GM12878 (cell line): ENCODE data around the gene ALB. TPM values are rescaled to one million over a fixed set of nuclear protein-coding genes. Genes with fewer than 3 reads are reported as not detected.
A peak's percentile ranks its signal among the peaks of the same experiment; 100 is the strongest.

Experiments
- ATAC-seq: fragments of 200-7000 bp; cut with Tn5 transposase; 3 replicates; pipeline ENCODE4 v1.9.1; 2020; ENCODE audit warnings: mild to moderate bottlenecking, moderate library complexity
- BruUV-seq: library from RNA; stranded (reverse); fragments of 400-500 nt; replicated peaks from 2 replicates; lab custom pipeline; 2021; lab: Mats Ljungman, UMichigan
- CTCF ChIA-PET: fragments of 300-600 bp; sonication (Branson Sonifier 250); formaldehyde crosslinking; extraction: SDS; loops from one replicate; lab custom pipeline; 2021; ENCODE audit warnings: inconsistent platforms; lab: Yijun Ruan, JAX
- POLR2A ChIA-PET: fragments of 350-600 bp; formaldehyde crosslinking; extraction: SDS; loops from one replicate; lab custom pipeline; 2021; ENCODE audit warnings: inconsistent platforms; lab: Charles Lee
- RAD21 ChIA-PET: fragments of 300-600 bp; sonication (Branson Sonifier 250); formaldehyde crosslinking; loops from one replicate; lab custom pipeline; 2023; ENCODE audit warnings: antibody characterized with exemption; ENCODE audit not compliant: unreplicated experiment; lab: Charles Lee
- SMC1A ChIA-PET: fragments of 300-600 bp; sonication (Branson Sonifier 250); formaldehyde crosslinking; loops from one replicate; lab custom pipeline; 2023; ENCODE audit not compliant: unreplicated experiment, uncharacterized antibody; lab: Charles Lee
- DNase-seq: peaks from one replicate; pipeline ENCODE4 v3.0.0-alpha.2; 2011; ENCODE audit warnings: low read depth, low spot score
- FAIRE-seq: peaks from 3 replicates; lab custom pipeline; 2011; peaks lifted over from hg19 to GRCh38; lab: Jason Lieb, UNC
- H2AFZ ChIP-seq: 2 replicates; pipeline ENCODE4 v1.6.0; 2011; ENCODE audit warnings: low read depth, low read length, control low read depth; ENCODE audit not compliant: control insufficient read depth
- H3K27ac ChIP-seq: 2 replicates; pipeline ENCODE4 v1.5.1; 2011; ENCODE audit warnings: control low read depth; ENCODE audit not compliant: control insufficient read depth, insufficient read depth
- H3K27me3 ChIP-seq, 2 experiments: replicated peaks in 1 of 2; 2 replicates each; pipeline versions ENCODE4 v1.6.0 to v1.6.1; 2011; ENCODE audit warnings: low read length in 1 of 2; ENCODE audit not compliant: control insufficient read depth in 2 of 2, insufficient read depth in 2 of 2
- H3K36me3 ChIP-seq, 2 experiments: 2 replicates each; pipeline ENCODE4 v1.5.1; 2011; ENCODE audit warnings: low read length in 1 of 2; ENCODE audit not compliant: control insufficient read depth in 2 of 2, insufficient read depth in 2 of 2
- H3K4me1 ChIP-seq: 2 replicates; pipeline ENCODE4 v1.6.1; 2011; ENCODE audit warnings: mild to moderate bottlenecking, low read length, moderate library complexity, mixed read lengths; ENCODE audit not compliant: control insufficient read depth, insufficient read depth
- H3K4me2 ChIP-seq: 2 replicates; pipeline ENCODE4 v1.6.0; 2011; ENCODE audit warnings: control low read depth; ENCODE audit not compliant: control insufficient read depth, insufficient read depth
- H3K4me3 ChIP-seq: fragments of 200-600 bp; sonication (generic); 2 replicates; pipeline ENCODE4 v1.5.1; 2016
- H3K79me2 ChIP-seq: 2 replicates; pipeline ENCODE4 v1.6.0; 2011; ENCODE audit warnings: low read length; ENCODE audit not compliant: control insufficient read depth, insufficient read depth
- H3K9ac ChIP-seq: 2 replicates; pipeline ENCODE4 v1.8.0; 2011; ENCODE audit warnings: low read length, control low read depth, mixed read lengths; ENCODE audit not compliant: control insufficient read depth, insufficient read depth
- H3K9me3 ChIP-seq: replicated peaks from 3 replicates; pipeline ENCODE4 v1.5.1; 2011; ENCODE audit warnings: mild to moderate bottlenecking, low read length; ENCODE audit not compliant: control insufficient read depth, insufficient read depth
- H4K20me1 ChIP-seq: 2 replicates; pipeline ENCODE4 v1.6.0; 2011; ENCODE audit not compliant: control insufficient read depth, insufficient read depth
- BCL11A ChIP-seq: IDR thresholded peaks from 2 replicates; pipeline ENCODE4 v1.6.1; 2011; ENCODE audit warnings: low read depth, low read length
- EP300 ChIP-seq, 2 experiments: fragments of 150-350 bp in 1 of 2; IDR thresholded peaks; 2 replicates each; pipeline ENCODE4 v1.6.1; 2011 to 2012; ENCODE audit warnings: low read depth in 2 of 2, low read length in 2 of 2, borderline replicate concordance in 1 of 2, improper control_type of control experiment in 1 of 2, inconsistent platforms in 1 of 2; ENCODE audit not compliant: control insufficient read depth in 1 of 2
- FOXM1 ChIP-seq: IDR thresholded peaks from 2 replicates; pipeline ENCODE4 v1.6.1; 2012; ENCODE audit warnings: low read depth, mild to moderate bottlenecking, inconsistent platforms, low read length, moderate library complexity
- HCFC1 ChIP-seq: fragments of 150-350 bp; IDR thresholded peaks from 2 replicates; pipeline ENCODE4 v1.6.1; 2014; ENCODE audit warnings: low read length
- HDAC2 ChIP-seq: fragments of 200-600 bp; sonication (generic); IDR thresholded peaks from 2 replicates; pipeline ENCODE4 v1.6.1; 2017
- IKZF2 ChIP-seq, 2 experiments: fragments of 450-650 bp; IDR thresholded peaks; 2 replicates each; pipeline ENCODE4 v1.6.1; 2017; ENCODE audit warnings: mild to moderate bottlenecking in 2 of 2, moderate library complexity in 2 of 2
- JUNB ChIP-seq: IDR thresholded peaks from 2 replicates; pipeline ENCODE4 v1.6.1; 2016; ENCODE audit warnings: antibody characterized with exemption, mild to moderate bottlenecking
- MXI1 ChIP-seq: fragments of 150-350 bp; IDR thresholded peaks from 2 replicates; pipeline ENCODE4 v1.6.1; 2011; ENCODE audit warnings: low read depth, mild to moderate bottlenecking, inconsistent platforms, low read length, improper control_type of control experiment
- NFIC ChIP-seq: IDR thresholded peaks from 2 replicates; pipeline ENCODE4 v1.6.1; 2012; ENCODE audit warnings: low read depth, mild to moderate bottlenecking, inconsistent platforms, low read length, moderate library complexity
- SPI1 ChIP-seq: IDR thresholded peaks from 2 replicates; pipeline ENCODE4 v1.6.1; 2011; ENCODE audit warnings: low read depth, mild to moderate bottlenecking, low read length, moderate library complexity, borderline replicate concordance; ENCODE audit not compliant: insufficient read depth
- SREBF1 ChIP-seq: IDR thresholded peaks from 2 replicates; pipeline ENCODE4 v1.6.1; 2012; ENCODE audit warnings: mild to moderate bottlenecking, low read length
- TCF7 ChIP-seq: IDR thresholded peaks from 2 replicates; pipeline ENCODE4 v1.6.1; 2014; ENCODE audit warnings: antibody characterized with exemption, borderline replicate concordance
- ZBTB40 ChIP-seq: fragments of 450-650 bp; IDR thresholded peaks from 2 replicates; pipeline ENCODE4 v1.6.1; 2016; ENCODE audit warnings: mild to moderate bottlenecking, moderate library complexity, borderline replicate concordance
- in situ Hi-C: fragments of 300-500 bp; cut with MboI; formaldehyde crosslinking; loops from 9 replicates; pipeline ENCODE4 v1.14.3; 2018; ENCODE audit warnings: mixed read lengths
- intact Hi-C: fragments of 100-400 bp; cut with micrococcal nuclease; formaldehyde crosslinking; loops from one replicate; pipeline ENCODE4 v1.14.2; 2022; ENCODE audit not compliant: unreplicated experiment
- polyA plus RNA-seq, 11 experiments: library from polyadenylated mRNA; depleted of rRNA in 4 of 11; unstranded in 6 of 11; stranded (reverse) in 5 of 11; fragments of >200 nt; fragmentation: Nextera tagmentation in 4 of 11; fragmentation: Illumina TruSeq in 1 of 11; extraction: Ambion mirVana in 4 of 11; extraction: Trizol in 1 of 11; gene quantifications; 1 replicate in 1 of 11; 2 replicates in 10 of 11; pipeline versions ENCODE4 v1.2.1 to v1.2.3, GENCODE V29; 2011 to 2016; ENCODE audit warnings: inconsistent platforms in 2 of 11, missing spikeins in 2 of 11, low read depth in 1 of 11
- total RNA-seq, 4 experiments: library from RNA; depleted of rRNA in 3 of 4; stranded (reverse); fragments of >200 nt in 3 of 4; fragmentation: Illumina TruSeq in 1 of 4; extraction: Trizol in 1 of 4; gene quantifications; 2 replicates each; pipeline versions ENCODE4 v1.2.1 to v1.2.3, GENCODE V29; 2013 to 2021

ALB gene
- total and polyA plus RNA-seq, 10 of the 15 experiments (the other 5 are each of a cell fraction or from before 2014, with no cell fraction given) = 0.05 to 29.0 TPM; not detected in 8

- no peak for TF ChIP-seq HCFC1
- no peak for TF ChIP-seq SREBF1
- no peak for TF ChIP-seq FOXM1
- TF ChIP-seq ZBTB40 = no peak
Observed at GRCh38 chr4:73383452-73383851, 20.6 kb upstream of the ALB start (continued).

- ChIA-PET RAD21 (no interaction called here), SMC1A (interaction anchor here (0.7 kb wide), 1 partner anchor 37 kb away, joined by 4 read pairs; no protein-coding TSS in a partner anchor), POLR2A (no interaction called here), CTCF (no interaction called here)
- no peak overlapping the region for H3K4me3 ChIP-seq
- no peak overlapping the region for H3K27ac ChIP-seq
- FAIRE-seq = no peak
- BruUV-seq = no TSS peak
- no peaks in the 10 kb centered on the region for H3K4me1 ChIP-seq
- in situ Hi-C loops (no loop called here), intact Hi-C loops (no loop called here)
- H2AFZ ChIP-seq = no peak overlapping the region
- H3K36me3 ChIP-seq = no peaks in the 10 kb centered on the region
- no peak for DNase-seq
- ATAC-seq = peak; percentile 76
- H3K9me3 ChIP-seq = no peaks in the 10 kb centered on the region
- H3K79me2 ChIP-seq = no peaks in the 10 kb centered on the region
- peak; percentile 51; the same call in 1 of the 2 replicates for TF ChIP-seq NFIC
- TF ChIP-seq IKZF2 (IDR thresholded peaks at IDR 0.05) = peak; percentile 38 to 46; a peak in 2 of 4 replicates
- TF ChIP-seq EP300 (IDR thresholded peaks at IDR 0.05; ENCODE audit: borderline replicate concordance in 1 of 2, control insufficient read depth in 1 of 2, low read depth in 2 of 2, low read length in 2 of 2) = peak; percentile 60 to 78; a peak in 2 of 4 replicates
- TF ChIP-seq JUNB = peak; percentile 65
- no peak for TF ChIP-seq HDAC2
- 0 out of 2 replicates have a peak, but pooled peaks have one; percentile 16 for TF ChIP-seq TCF7
- TF ChIP-seq SPI1 = peak; percentile 77; the same call in 1 of the 2 replicates
- TF ChIP-seq BCL11A = peak; percentile 41; the same call in 1 of the 2 replicates
- no peak for TF ChIP-seq MXI1
- H4K20me1 ChIP-seq = no peaks in the 10 kb centered on the region
- no peaks in the 10 kb centered on the region for H3K27me3 ChIP-seq
- no peak overlapping the region for H3K9ac ChIP-seq
- no peak overlapping the region for H3K4me2 ChIP-seq
Observed at GRCh38 chr4:73387552-73387951, 16.5 kb upstream of the ALB start.
